ENCODE measurements around the gene TMEM171. TPM values are rescaled to one million over a fixed set of nuclear protein-coding genes. Genes with fewer than 3 reads are reported as not detected.

Gene TMEM171
- total and polyA plus RNA-seq, 12 donors: 0.13 to 0.69 (median 0.42) TPM; not detected in 7

DNA sequence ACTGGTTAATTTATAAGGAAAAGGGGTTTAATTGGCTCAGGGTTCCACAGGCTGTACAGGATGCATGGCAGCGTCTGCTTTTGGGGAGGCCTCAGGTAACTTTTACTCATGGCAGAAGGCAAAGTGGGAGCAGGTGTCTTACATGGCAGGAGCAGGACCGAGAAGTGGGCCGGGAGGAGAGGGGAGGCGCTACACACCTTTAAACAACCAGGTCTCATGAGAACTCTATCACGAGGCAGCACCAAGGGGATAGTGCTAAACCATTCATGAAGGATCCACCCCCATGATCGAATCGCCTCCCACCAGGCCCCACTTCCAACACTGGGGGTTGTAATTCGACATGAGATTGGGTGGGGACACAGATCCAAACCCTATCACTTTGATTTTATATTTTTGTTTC is 21.7 kb downstream of the TMEM171 start:
- DNase-seq: no peak
- H3K4me3 ChIP-seq: no peak overlapping the region
- no peaks in the 10 kb centered on the region for H3K9me3 ChIP-seq (replicated peaks in 1 of 3)
- TF ChIP-seq POLR2A (IDR thresholded peaks at IDR 0.05): no peak
- TF ChIP-seq CTCF (IDR thresholded peaks at IDR 0.05): no peak
- no peaks in the 10 kb centered on the region for H3K4me1 ChIP-seq (replicated peaks in 1 of 2)
- WGBS, 4 donors: 73 to 80% (median 76%) methylated on average over 7 to 8 of the region's 8 CpGs
- no peak overlapping the region for H3K27ac ChIP-seq
- H3K36me3 ChIP-seq (replicated peaks in 1 of 2): no peaks in the 10 kb centered on the region
- H3K27me3 ChIP-seq: no peaks in the 10 kb centered on the region
- intact Hi-C loops (cut with DNase I): no loop called here

- no peak overlapping the region for H3K4me3 ChIP-seq
- H3K4me1 ChIP-seq (replicated peaks in 1 of 2): no peaks in the 10 kb centered on the region
- H3K27me3 ChIP-seq: no peaks in the 10 kb centered on the region
- H3K27ac ChIP-seq: no peak overlapping the region
- WGBS, 4 donors: 76 to 87% (median 78%) methylated on average over 6 of the region's 6 CpGs
- no peaks in the 10 kb centered on the region for H3K36me3 ChIP-seq (replicated peaks in 1 of 2)
- TF ChIP-seq POLR2A (IDR thresholded peaks at IDR 0.05) (no peak), CTCF (IDR thresholded peaks at IDR 0.05) (no peak)
- H3K9me3 ChIP-seq (replicated peaks in 1 of 3): no peaks in the 10 kb centered on the region
- no peak for DNase-seq
- intact Hi-C loops (cut with DNase I): no loop called here
Measured at GRCh38 chr5:73143716-73144115, 23.3 kb downstream of the TMEM171 start.

DNA sequence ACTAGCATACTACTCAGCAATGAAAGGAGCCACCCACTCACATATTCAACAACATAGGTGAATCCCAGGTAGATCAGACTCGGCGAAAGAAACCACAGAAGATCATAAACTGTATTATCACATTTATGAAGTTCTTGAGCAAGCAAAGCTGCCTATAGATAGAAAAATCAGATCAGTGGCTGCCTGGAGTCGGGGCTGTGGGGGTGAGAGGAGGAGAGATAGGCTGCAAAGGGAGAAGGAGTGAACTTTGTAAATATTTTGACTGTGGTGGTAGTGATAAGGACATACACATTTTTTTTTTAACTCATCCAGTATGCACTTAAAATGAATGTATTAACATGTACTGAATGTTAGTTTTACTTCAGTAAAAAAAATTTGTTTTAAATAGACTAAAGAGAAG is 29.2 kb downstream of the TMEM171 start:
- Histone ChIP-seq H3K4me3 (no peak overlapping the region), H3K27ac (no peak overlapping the region), H3K4me1 (replicated peaks in 1 of 2) (no peaks in the 10 kb centered on the region), H3K36me3 (replicated peaks in 1 of 2) (no peaks in the 10 kb centered on the region), H3K9me3 (replicated peaks in 1 of 3) (no peaks in the 10 kb centered on the region), H3K27me3 (no peaks in the 10 kb centered on the region)
- TF ChIP-seq CTCF (IDR thresholded peaks at IDR 0.05) (no peak), POLR2A (IDR thresholded peaks at IDR 0.05) (no peak)
- 47 to 71% (median 58%) methylated on average over 3 of the region's 3 CpGs for WGBS, 4 donors
- DNase-seq: no peak
- intact Hi-C loops (cut with DNase I): no loop called here

- TF ChIP-seq CTCF (IDR thresholded peaks at IDR 0.05): no peak
- no peak for TF ChIP-seq POLR2A (IDR thresholded peaks at IDR 0.05)
- Histone ChIP-seq H3K27ac (no peak overlapping the region), H3K9me3 (replicated peaks in 1 of 3) (no peaks in the 10 kb centered on the region), H3K36me3 (replicated peaks in 1 of 2) (no peaks in the 10 kb centered on the region), H3K4me1 (replicated peaks in 1 of 2) (no peaks in the 10 kb centered on the region), H3K4me3 (no peak overlapping the region), H3K27me3 (no peaks in the 10 kb centered on the region)
- intact Hi-C loops (cut with DNase I): no loop called here
- no peak for DNase-seq
- 74 to 84% (median 75%) methylated on average over 7 of the region's 7 CpGs for WGBS, 4 donors
Measured at GRCh38 chr5:73150876-73151275, 30.5 kb downstream of the TMEM171 start.
